Hepatocyte (in vitro differentiated cells): ENCODE measurements around the gene STX5. TPM values are rescaled to one million over a fixed set of nuclear protein-coding genes. Genes with fewer than 3 reads are reported as not detected.

Experiments used
- DNase-seq: peaks from one replicate; pipeline ENCODE4 v3.0.0-alpha.2; 2016; ENCODE audit warnings: low spot score
- H2AFZ ChIP-seq: fragments of 200-600 bp; sonication (generic); 2 replicates; pipeline ENCODE4 v1.6.0; 2016; ENCODE audit warnings: antibody characterized with exemption, mild to moderate bottlenecking
- H3K27ac ChIP-seq: fragments of 200-600 bp; sonication (generic); 2 replicates; pipeline ENCODE4 v1.5.1; 2016; ENCODE audit warnings: mild to moderate bottlenecking
- H3K27me3 ChIP-seq: fragments of 200-600 bp; sonication (generic); 2 replicates; pipeline ENCODE4 v1.6.1; 2016
- H3K36me3 ChIP-seq: fragments of 200-600 bp; sonication (generic); replicated peaks from 2 replicates; pipeline ENCODE4 v1.5.1; 2016; ENCODE audit warnings: low read depth; ENCODE audit not compliant: insufficient read depth
- H3K4me1 ChIP-seq: fragments of 200-600 bp; sonication (generic); 2 replicates; pipeline ENCODE4 v1.5.1; 2016; ENCODE audit warnings: mild to moderate bottlenecking, moderate library complexity; ENCODE audit not compliant: insufficient read depth
- H3K4me2 ChIP-seq: fragments of 200-600 bp; sonication (generic); 2 replicates; pipeline ENCODE4 v1.6.0; 2016
- H3K4me3 ChIP-seq: fragments of 200-600 bp; sonication (generic); 2 replicates; pipeline ENCODE4 v1.5.1; 2016; ENCODE audit warnings: mild to moderate bottlenecking
- H3K79me2 ChIP-seq: fragments of 200-600 bp; sonication (generic); 2 replicates; pipeline ENCODE4 v1.6.0; 2017; ENCODE audit warnings: mild to moderate bottlenecking
- H3K9me2 ChIP-seq: fragments of 200-600 bp; sonication (generic); replicated peaks from 2 replicates; pipeline ENCODE4 v1.6.0; 2017; ENCODE audit warnings: mild to moderate bottlenecking; ENCODE audit not compliant: insufficient read depth
- H3K9me3 ChIP-seq: fragments of 200-600 bp; sonication (generic); 2 replicates; pipeline ENCODE4 v1.5.1; 2016; ENCODE audit warnings: low read depth, mild to moderate bottlenecking
- H4K20me1 ChIP-seq: fragments of 200-600 bp; sonication (generic); 2 replicates; pipeline ENCODE4 v1.6.0; 2016; ENCODE audit warnings: mild to moderate bottlenecking; ENCODE audit not compliant: insufficient read depth, poor library complexity, severe bottlenecking
- EZH2 ChIP-seq: fragments of 200-600 bp; sonication (generic); IDR thresholded peaks from 2 replicates; pipeline ENCODE4 v1.6.1; 2016; ENCODE audit warnings: antibody characterized with exemption, mild to moderate bottlenecking, borderline replicate concordance
- EZH2phosphoT487 ChIP-seq: fragments of 200-600 bp; sonication (generic); IDR thresholded peaks from one replicate; pipeline ENCODE4 v1.6.1; 2018; ENCODE audit warnings: antibody characterized with exemption, mild to moderate bottlenecking, low read depth, moderate library complexity; ENCODE audit not compliant: unreplicated experiment, severe bottlenecking
- WGBS: methylation state at CpG from one replicate; pipeline ENCODE4 v1.1.6; 2016; ENCODE audit warnings: low lambda C conversion rate; ENCODE audit errors: missing lambda C conversion rate; 5-methylcytosine and 5-hydroxymethylcytosine counted together
- polyA plus RNA-seq: library from polyadenylated mRNA; unstranded; fragments of >200 nt; fragmentation: Nextera tagmentation; extraction: Ambion mirVana; gene quantifications from 2 replicates; pipeline ENCODE4 v1.2.1, GENCODE V29; 2016
- total RNA-seq: library from RNA; depleted of rRNA; stranded (reverse); fragments of >200 nt; gene quantifications from 2 replicates; pipeline ENCODE4 v1.2.3, GENCODE V29; 2014
- TF ChIP-seq, protein P1 (sequence below): fragments of 200-600 bp; sonication (generic); IDR thresholded peaks from 2 replicates; pipeline ENCODE4 v1.5.1; 2016; ENCODE audit warnings: antibody characterized with exemption, mild to moderate bottlenecking; ENCODE audit not compliant: poor library complexity

Gene STX5
- total and polyA plus RNA-seq, 2 experiments from 2014 or later: 35.4 to 49.7 TPM

- no peaks in the 10 kb centered on the region for H3K9me3 ChIP-seq
- no peak for TF ChIP-seq EZH2phosphoT487
- TF ChIP-seq, protein P1, sequence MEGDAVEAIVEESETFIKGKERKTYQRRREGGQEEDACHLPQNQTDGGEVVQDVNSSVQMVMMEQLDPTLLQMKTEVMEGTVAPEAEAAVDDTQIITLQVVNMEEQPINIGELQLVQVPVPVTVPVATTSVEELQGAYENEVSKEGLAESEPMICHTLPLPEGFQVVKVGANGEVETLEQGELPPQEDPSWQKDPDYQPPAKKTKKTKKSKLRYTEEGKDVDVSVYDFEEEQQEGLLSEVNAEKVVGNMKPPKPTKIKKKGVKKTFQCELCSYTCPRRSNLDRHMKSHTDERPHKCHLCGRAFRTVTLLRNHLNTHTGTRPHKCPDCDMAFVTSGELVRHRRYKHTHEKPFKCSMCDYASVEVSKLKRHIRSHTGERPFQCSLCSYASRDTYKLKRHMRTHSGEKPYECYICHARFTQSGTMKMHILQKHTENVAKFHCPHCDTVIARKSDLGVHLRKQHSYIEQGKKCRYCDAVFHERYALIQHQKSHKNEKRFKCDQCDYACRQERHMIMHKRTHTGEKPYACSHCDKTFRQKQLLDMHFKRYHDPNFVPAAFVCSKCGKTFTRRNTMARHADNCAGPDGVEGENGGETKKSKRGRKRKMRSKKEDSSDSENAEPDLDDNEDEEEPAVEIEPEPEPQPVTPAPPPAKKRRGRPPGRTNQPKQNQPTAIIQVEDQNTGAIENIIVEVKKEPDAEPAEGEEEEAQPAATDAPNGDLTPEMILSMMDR: no peak
- TF ChIP-seq EZH2: no peak
- H3K79me2 ChIP-seq: peaks cover 45% of the 10 kb centered on the region
- peak overlapping the region; percentile 82 for H3K4me2 ChIP-seq
- no peak for DNase-seq
- H2AFZ ChIP-seq: no peak overlapping the region
- H3K4me3 ChIP-seq: peak overlapping the region; percentile 67
- H3K36me3 ChIP-seq: peaks cover 11% of the 10 kb centered on the region
- no peak overlapping the region for H3K27ac ChIP-seq
- H3K27me3 ChIP-seq: no peaks in the 10 kb centered on the region
- peaks cover 28% of the 10 kb centered on the region for H4K20me1 ChIP-seq
- H3K4me1 ChIP-seq: peaks cover 35% of the 10 kb centered on the region
- WGBS: 7% methylated on average over 8 of the region's 8 CpGs
- no peaks in the 10 kb centered on the region for H3K9me2 ChIP-seq
These were observed 22.4 kb upstream of the STX5 start for GRCh38 chr11:62854013-62854824.

DNA sequence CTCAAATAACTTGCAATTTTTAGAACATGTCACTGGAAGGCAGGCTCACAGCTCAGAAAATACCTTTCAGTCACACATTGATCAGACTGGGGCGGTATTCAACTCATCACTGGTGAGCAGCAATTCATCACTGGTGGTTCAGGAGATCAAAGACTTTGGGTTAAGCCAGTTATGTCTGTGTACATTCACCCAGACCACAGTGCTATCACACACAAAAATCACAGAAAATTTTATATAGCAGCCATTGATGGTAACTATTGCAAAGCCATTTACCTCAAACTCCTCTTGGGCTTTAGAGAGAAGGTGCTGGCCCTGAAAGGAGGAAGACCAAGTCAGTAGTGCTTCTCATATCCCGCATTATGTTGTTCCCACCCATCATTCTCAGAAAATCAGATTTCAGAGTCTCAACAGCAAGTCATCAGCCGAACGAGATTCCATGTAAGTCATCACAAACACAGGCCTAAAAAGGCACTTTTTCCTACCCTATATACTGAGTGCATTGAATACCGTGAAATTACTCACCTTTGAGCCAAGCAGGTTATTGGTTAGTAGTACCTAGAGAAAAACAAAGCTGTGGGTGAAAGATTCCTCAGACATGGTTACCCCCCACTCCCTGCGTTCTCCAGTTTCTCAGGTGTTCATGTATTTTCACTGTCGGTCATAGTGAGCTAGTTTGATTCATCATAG lies 21.6 kb upstream of the STX5 start:
- no peak for DNase-seq
- H3K27ac ChIP-seq: no peak overlapping the region
- H3K4me1 ChIP-seq: peaks cover 33% of the 10 kb centered on the region
- peak overlapping the region; percentile 67 for H3K4me3 ChIP-seq
- H3K9me3 ChIP-seq: no peaks in the 10 kb centered on the region
- peaks cover 11% of the 10 kb centered on the region for H3K36me3 ChIP-seq
- peak overlapping the region; percentile 82 for H3K4me2 ChIP-seq
- H3K9me2 ChIP-seq: no peaks in the 10 kb centered on the region
- TF ChIP-seq, protein P1: no peak
- TF ChIP-seq EZH2phosphoT487 (no peak), EZH2 (no peak)
- H3K79me2 ChIP-seq: peaks cover 45% of the 10 kb centered on the region
- H4K20me1 ChIP-seq: peaks cover 28% of the 10 kb centered on the region
- H2AFZ ChIP-seq: no peak overlapping the region
- WGBS: 43% methylated on average over 7 of the region's 7 CpGs
- no peaks in the 10 kb centered on the region for H3K27me3 ChIP-seq

DNA sequence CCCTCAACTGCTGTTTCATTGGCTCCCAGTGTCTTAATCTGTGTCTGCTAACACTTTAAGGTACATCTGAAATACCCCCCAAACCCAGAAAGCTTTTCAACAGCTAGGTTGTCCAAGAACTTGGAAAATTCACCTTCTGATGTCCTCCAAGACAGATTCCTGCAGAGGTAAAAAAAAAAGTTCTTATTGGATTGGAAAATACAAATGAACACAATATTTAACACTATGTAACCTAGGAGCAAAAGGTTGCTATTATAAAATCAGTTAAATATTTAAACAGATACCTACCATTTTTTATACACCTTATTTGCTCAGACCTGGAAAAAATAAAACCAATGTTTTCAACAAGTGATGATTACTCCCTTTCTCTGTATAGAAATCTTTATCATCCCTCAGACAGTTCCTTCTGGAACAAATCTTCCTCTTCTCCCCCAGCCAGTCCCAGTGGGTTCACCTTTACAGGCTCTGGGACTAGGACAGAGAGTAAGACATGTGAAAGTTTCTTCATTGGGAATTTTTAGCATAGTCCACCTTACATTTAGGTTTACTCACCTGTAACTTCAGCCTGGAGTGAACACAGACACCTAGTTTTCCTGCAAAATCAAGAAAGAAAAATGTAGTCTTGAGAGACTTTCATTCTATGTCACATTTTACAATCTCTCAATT lies 20.8 kb upstream of the STX5 start:
- peaks cover 25% of the 10 kb centered on the region for H3K4me1 ChIP-seq
- H3K9me3 ChIP-seq: no peaks in the 10 kb centered on the region
- no peak overlapping the region for H2AFZ ChIP-seq
- peaks cover 11% of the 10 kb centered on the region for H3K36me3 ChIP-seq
- peaks cover 28% of the 10 kb centered on the region for H4K20me1 ChIP-seq
- no peak overlapping the region for H3K4me3 ChIP-seq
- peak overlapping the region; percentile 82 for H3K4me2 ChIP-seq
- H3K27me3 ChIP-seq: no peaks in the 10 kb centered on the region
- H3K79me2 ChIP-seq: peaks cover 41% of the 10 kb centered on the region
- H3K27ac ChIP-seq: no peak overlapping the region
- no peaks in the 10 kb centered on the region for H3K9me2 ChIP-seq
- DNase-seq: no peak
- TF ChIP-seq EZH2 (no peak), EZH2phosphoT487 (no peak)
- TF ChIP-seq, protein P1: no peak
